ENCODE results near the gene VCAN.

The VCAN gene

GRCh38 chr5:83494087-83494620 is 22.6 kb downstream of the VCAN start:
- no peak overlapping the region for H3K4me3 ChIP-seq (ENCODE audit: low read depth, low read length)
- DNase-seq (ENCODE audit: low read depth) = no peak
- no peak for TF ChIP-seq CTCF (IDR thresholded peaks at IDR 0.05; ENCODE audit: low read depth, low read length, missing control alignments)

- no peak for DNase-seq (ENCODE audit: low read depth)
- no peak for TF ChIP-seq CTCF (IDR thresholded peaks at IDR 0.05; ENCODE audit: low read depth, low read length, missing control alignments)
Observed at GRCh38 chr5:83494666-83495065, 23.1 kb downstream of the VCAN start.

GRCh38 chr5:83496626-83497025 is 25.1 kb downstream of the VCAN start:
- no peak for DNase-seq (ENCODE audit: low read depth)
- TF ChIP-seq CTCF (IDR thresholded peaks at IDR 0.05; ENCODE audit: low read depth, low read length, missing control alignments) = no peak
- H3K4me3 ChIP-seq (ENCODE audit: low read depth, low read length) = no peak overlapping the region

More at GRCh38 chr5:83494666-83495065, 23.1 kb downstream of the VCAN start:
- no peak overlapping the region for H3K4me3 ChIP-seq (ENCODE audit: low read depth, low read length)

GRCh38 chr5:83498585-83498984 is 27.0 kb downstream of the VCAN start:
- no peak overlapping the region for H3K4me3 ChIP-seq (ENCODE audit: low read depth, low read length)
- no peak for DNase-seq (ENCODE audit: low read depth)
- no peak for TF ChIP-seq CTCF (IDR thresholded peaks at IDR 0.05; ENCODE audit: low read depth, low read length, missing control alignments)

- TF ChIP-seq CTCF (IDR thresholded peaks at IDR 0.05; ENCODE audit: low read depth, low read length, missing control alignments) = no peak
- DNase-seq (ENCODE audit: low read depth) = no peak
- H3K4me3 ChIP-seq (ENCODE audit: low read depth, low read length) = no peak overlapping the region
Observed at GRCh38 chr5:83503662-83504061, 32.1 kb downstream of the VCAN start.

GRCh38 chr5:83507431-83507830 is 35.9 kb downstream of the VCAN start:
- TF ChIP-seq CTCF (IDR thresholded peaks at IDR 0.05; ENCODE audit: low read depth, low read length, missing control alignments) = no peak
- DNase-seq (ENCODE audit: low read depth) = no peak
- H3K4me3 ChIP-seq (ENCODE audit: low read depth, low read length) = no peak overlapping the region

- TF ChIP-seq CTCF (IDR thresholded peaks at IDR 0.05; ENCODE audit: low read depth, low read length, missing control alignments) = no peak
- DNase-seq (ENCODE audit: low read depth) = no peak
- no peak overlapping the region for H3K4me3 ChIP-seq (ENCODE audit: low read depth, low read length)
Observed at GRCh38 chr5:83509540-83509939, 38.0 kb downstream of the VCAN start.
